A673 (cell line): ENCODE data around the gene EPHB2. TPM values are rescaled to one million over a fixed set of nuclear protein-coding genes. Genes with fewer than 3 reads are reported as not detected.

Source experiments
- BruUV-seq: library from RNA; stranded (reverse); fragments of 400-500 nt; replicated peaks from 2 replicates; lab custom pipeline; 2021; lab: Mats Ljungman, UMichigan
- CTCF ChIA-PET: fragments of 300-600 bp; sonication (Branson Sonifier 250); formaldehyde crosslinking; loops from one replicate; lab custom pipeline; 2022; ENCODE audit warnings: antibody characterized with exemption; lab: Charles Lee
- POLR2A ChIA-PET: fragments of 300-600 bp; sonication (Branson Sonifier 250); formaldehyde crosslinking; loops from one replicate; lab custom pipeline; 2022; ENCODE audit warnings: antibody characterized with exemption; ENCODE audit not compliant: low non-redundant PET; lab: Charles Lee
- DNase-seq: peaks from one replicate; pipeline ENCODE4 v3.0.0-alpha.2; 2015; ENCODE audit warnings: low spot score
- H3K27ac ChIP-seq: fragments of 200-600 bp; sonication (generic); 2 replicates; pipeline ENCODE4 v1.5.1; 2016; ENCODE audit warnings: mixed run types, low read depth, mild to moderate bottlenecking, mixed read lengths, antibody characterized with exemption, low read length; ENCODE audit not compliant: poor library complexity, severe bottlenecking
- H3K27me3 ChIP-seq: fragments of 200-600 bp; sonication (generic); replicated peaks from 2 replicates; pipeline ENCODE4 v1.6.1; 2017; ENCODE audit warnings: mixed run types, low read depth, mild to moderate bottlenecking, mixed read lengths, antibody characterized with exemption, low read length; ENCODE audit not compliant: insufficient read depth, poor library complexity
- H3K36me3 ChIP-seq: fragments of 200-600 bp; sonication (generic); 2 replicates; pipeline ENCODE4 v1.6.1; 2016; ENCODE audit warnings: mixed run types, mild to moderate bottlenecking, mixed read lengths, antibody characterized with exemption, low read length; ENCODE audit not compliant: insufficient read depth, poor library complexity, severe bottlenecking
- H3K4me1 ChIP-seq: fragments of 200-600 bp; sonication (generic); 2 replicates; pipeline ENCODE4 v1.6.1; 2017; ENCODE audit warnings: mixed run types, mild to moderate bottlenecking, mixed read lengths, antibody characterized with exemption, low read length; ENCODE audit not compliant: insufficient read depth, poor library complexity, severe bottlenecking
- H3K4me3 ChIP-seq: fragments of 200-600 bp; sonication (generic); 2 replicates; pipeline ENCODE4 v1.5.1; 2016; ENCODE audit warnings: low read depth, mixed run types, mild to moderate bottlenecking, mixed read lengths, low read length; ENCODE audit not compliant: poor library complexity, severe bottlenecking
- H3K9me3 ChIP-seq: fragments of 200-600 bp; sonication (generic); 2 replicates; pipeline ENCODE4 v1.6.1; 2016; ENCODE audit warnings: mixed run types, low read depth, mild to moderate bottlenecking, mixed read lengths, antibody characterized with exemption, low read length; ENCODE audit not compliant: poor library complexity, severe bottlenecking
- CTCF ChIP-seq: fragments of 300-800, 200-600 bp; sonication (generic); conservative IDR thresholded peaks from 2 replicates; pipeline ENCODE4 v1.5.1; 2017; ENCODE audit warnings: low read depth, mild to moderate bottlenecking, antibody characterized with exemption, low read length, moderate library complexity, mixed read lengths
- EZH2 ChIP-seq: fragments of 200-600 bp; sonication (generic); IDR thresholded peaks from 2 replicates; pipeline ENCODE4 v1.6.1; 2017; ENCODE audit warnings: borderline replicate concordance, low read depth, mild to moderate bottlenecking, mixed read lengths, antibody characterized with exemption, low read length; ENCODE audit not compliant: poor library complexity, severe bottlenecking
- intact Hi-C: fragments of 100-400 bp; cut with micrococcal nuclease; formaldehyde crosslinking; loops from one replicate; pipeline ENCODE4 v1.10.0; 2022; ENCODE audit not compliant: unreplicated experiment
- total RNA-seq: library from RNA; stranded (reverse); gene quantifications from 2 replicates; pipeline ENCODE4 v1.2.3, GENCODE V29; 2021

The EPHB2 gene
- total RNA-seq, 1 experiment from 2014 or later: 10.4 TPM

GRCh38 chr1:22836850-22837249 lies 126.2 kb downstream of the EPHB2 start:
- Histone ChIP-seq H3K4me3 (no peak overlapping the region), H3K27ac (no peak overlapping the region), H3K36me3 (no peaks in the 10 kb centered on the region), H3K4me1 (no peaks in the 10 kb centered on the region), H3K9me3 (no peaks in the 10 kb centered on the region), H3K27me3 (no peaks in the 10 kb centered on the region)
- intact Hi-C loops: no loop called here
- no peak for DNase-seq
- TF ChIP-seq EZH2: no peak
- TF ChIP-seq CTCF: no peak
- BruUV-seq: no TSS peak
- ChIA-PET CTCF (no interaction called here), POLR2A (no interaction called here)

GRCh38 chr1:22837332-22837731 lies 126.7 kb downstream of the EPHB2 start:
- no peak for DNase-seq
- Histone ChIP-seq H3K4me3 (no peak overlapping the region), H3K4me1 (no peaks in the 10 kb centered on the region), H3K27ac (no peak overlapping the region), H3K27me3 (no peaks in the 10 kb centered on the region), H3K9me3 (no peaks in the 10 kb centered on the region), H3K36me3 (no peaks in the 10 kb centered on the region)
- BruUV-seq: no TSS peak
- CTCF ChIA-PET: no interaction called here
- TF ChIP-seq CTCF (no peak), EZH2 (no peak)
- POLR2A ChIA-PET: no interaction called here
- intact Hi-C loops: no loop called here

- BruUV-seq: no TSS peak
- DNase-seq: no peak
- no peaks in the 10 kb centered on the region for H3K36me3 ChIP-seq
- POLR2A ChIA-PET: no interaction called here
- H3K27ac ChIP-seq: no peak overlapping the region
- H3K4me3 ChIP-seq: no peak overlapping the region
- intact Hi-C loops: no loop called here
- CTCF ChIA-PET: no interaction called here
- H3K9me3 ChIP-seq: no peaks in the 10 kb centered on the region
- TF ChIP-seq CTCF: no peak
- TF ChIP-seq EZH2: no peak
- H3K27me3 ChIP-seq: no peaks in the 10 kb centered on the region
- no peaks in the 10 kb centered on the region for H3K4me1 ChIP-seq
These were observed 128.3 kb downstream of the EPHB2 start for GRCh38 chr1:22838965-22839364.
